Peyer's patch (tissue), 4 donors: ENCODE data around the gene NFKBIZ.

Experiments
- CTCF ChIP-seq, 6 experiments: fragments of 450-650 bp in 4 of 6; fragments of 200-600 bp in 2 of 6; sonication (generic) in 1 of 6; IDR thresholded peaks; one replicate each; pipeline ENCODE4 v1.5.1; 2017 to 2019; ENCODE audit warnings: antibody characterized with exemption in 6 of 6, mild to moderate bottlenecking in 3 of 6, moderate library complexity in 1 of 6
- POLR2A ChIP-seq, 2 donors: fragments of 450-650 bp; IDR thresholded peaks; one replicate each; pipeline ENCODE4 v1.5.1; 2017; ENCODE audit warnings: antibody characterized with exemption in 2 of 2, mild to moderate bottlenecking in 2 of 2, moderate library complexity in 2 of 2

- no peak for TF ChIP-seq CTCF (IDR thresholded peaks at IDR 0.05)
- TF ChIP-seq POLR2A (IDR thresholded peaks at IDR 0.05), result no peak
Measured at GRCh38 chr3:101852983-101853840, 3.9 kb downstream of the NFKBIZ start.
